HG03039 (cell line): ENCODE data around the gene DELE1.
A peak's percentile ranks its signal among the peaks of the same experiment; 100 is the strongest.
"Not testable (repeated sequence)": the region's sequence is repeated elsewhere in the genome, so short reads cannot be mapped to it uniquely, and the experiment has no call there.

Experiments
- ATAC-seq: cut with Tn5 transposase; IDR thresholded peaks from one replicate; pipeline ENCODE4 v1.9.1; 2021; ENCODE audit warnings: mild to moderate bottlenecking, moderate library complexity; ENCODE audit not compliant: unreplicated experiment

The DELE1 gene

DNA sequence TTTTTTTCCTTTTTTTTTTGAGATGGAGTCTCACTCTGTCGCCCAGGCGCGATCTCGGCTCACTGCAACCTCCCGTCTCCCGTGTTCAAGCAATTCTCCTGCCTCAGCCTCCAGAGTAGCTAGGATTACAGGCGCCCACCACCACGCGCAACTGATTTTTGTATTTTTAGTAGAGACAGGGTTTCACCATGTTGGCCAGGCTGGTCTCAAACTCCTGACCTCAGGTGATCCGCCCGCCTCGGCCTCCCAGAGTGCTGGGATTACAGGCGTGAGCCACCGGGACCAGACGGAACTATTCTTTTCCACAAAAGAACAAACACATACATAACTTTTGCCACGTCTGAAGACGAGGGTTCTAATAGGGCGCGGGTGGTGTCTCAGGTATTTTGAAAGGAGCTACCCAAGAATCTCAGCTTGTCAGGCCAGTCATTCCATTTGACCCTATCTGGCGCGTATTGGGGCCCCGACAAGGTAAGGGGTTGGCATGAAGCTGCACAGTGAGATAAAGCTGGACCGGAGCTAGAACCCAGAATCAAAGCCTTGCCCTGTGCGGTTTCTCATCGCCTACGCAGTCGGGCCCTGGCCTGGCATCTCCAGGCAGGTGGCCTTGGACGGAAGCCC is 734 bp upstream of the DELE1 start:
- not testable (repeated sequence) for ATAC-seq

DNA sequence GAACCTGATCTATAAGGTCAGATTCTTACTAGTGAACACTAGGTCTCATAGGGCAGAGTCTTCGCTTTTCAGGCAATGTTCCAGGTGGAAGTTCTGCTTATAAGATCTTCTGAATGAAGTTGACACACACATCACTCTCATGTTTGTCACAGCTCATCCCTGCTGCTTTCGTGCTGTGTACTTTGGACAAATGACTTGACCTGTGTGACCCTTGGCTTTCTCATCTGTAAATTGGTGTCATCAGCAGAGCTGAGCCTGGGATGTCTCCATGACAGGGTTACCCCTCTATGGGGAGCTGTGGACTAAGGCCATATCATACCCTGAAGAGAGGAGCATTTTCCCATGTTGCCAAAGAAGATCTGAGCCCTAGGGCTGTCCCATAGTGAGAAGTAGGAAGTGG is 2.8 kb downstream of the DELE1 start:
- ATAC-seq = no peak

DNA sequence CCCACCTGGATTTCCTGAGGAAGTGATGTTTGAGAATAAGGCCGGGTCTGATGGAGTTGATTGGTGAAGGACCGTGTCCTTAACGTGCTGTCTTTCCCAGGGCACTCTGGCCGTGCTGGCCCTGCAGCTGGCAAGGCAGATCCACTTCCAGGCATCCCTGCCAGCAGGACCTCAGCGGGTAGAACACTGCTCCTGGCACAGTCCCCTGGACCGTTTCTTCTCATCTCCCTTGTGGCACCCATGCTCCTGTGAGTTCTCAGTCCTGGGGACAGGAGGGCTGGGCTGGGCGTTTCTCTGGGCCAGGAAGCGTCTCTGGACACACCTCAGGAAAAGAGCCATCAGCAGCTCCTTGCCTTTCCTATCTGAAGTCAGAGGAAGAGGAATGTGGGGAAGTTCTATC is 4.4 kb downstream of the DELE1 start:
- no peak for ATAC-seq

DNA sequence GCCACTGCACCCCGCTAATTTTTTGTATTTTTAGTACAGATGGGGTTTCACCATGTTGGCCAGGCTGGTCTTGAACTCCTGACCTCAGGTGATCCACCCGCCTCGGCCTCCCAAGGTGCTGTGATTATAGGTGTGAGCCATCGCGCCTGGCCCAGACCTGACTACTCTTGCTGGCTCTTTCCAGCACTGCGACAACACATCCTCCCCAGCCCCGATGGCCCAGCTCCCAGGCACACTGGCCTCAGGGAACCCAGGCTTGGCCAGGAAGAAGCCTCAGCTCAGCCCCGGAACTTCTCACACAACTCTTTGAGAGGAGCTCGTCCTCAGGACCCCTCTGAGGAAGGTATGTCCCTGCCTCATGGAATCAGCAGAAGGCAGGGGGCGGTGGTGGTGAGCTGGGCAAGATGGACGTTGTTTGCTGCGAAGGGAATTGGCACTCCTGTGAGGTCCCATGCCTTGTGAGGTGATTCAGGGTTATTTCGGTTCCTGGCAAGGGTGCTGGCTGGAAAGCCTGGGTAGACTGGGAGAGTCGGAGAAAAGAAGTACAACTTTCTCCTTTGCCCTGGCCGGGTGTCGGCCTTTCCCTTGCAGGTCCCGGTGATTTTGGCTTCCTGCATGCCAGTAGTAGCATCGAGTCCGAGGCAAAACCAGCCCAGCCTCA is 5.9 kb downstream of the DELE1 start:
- no peak for ATAC-seq

DNA sequence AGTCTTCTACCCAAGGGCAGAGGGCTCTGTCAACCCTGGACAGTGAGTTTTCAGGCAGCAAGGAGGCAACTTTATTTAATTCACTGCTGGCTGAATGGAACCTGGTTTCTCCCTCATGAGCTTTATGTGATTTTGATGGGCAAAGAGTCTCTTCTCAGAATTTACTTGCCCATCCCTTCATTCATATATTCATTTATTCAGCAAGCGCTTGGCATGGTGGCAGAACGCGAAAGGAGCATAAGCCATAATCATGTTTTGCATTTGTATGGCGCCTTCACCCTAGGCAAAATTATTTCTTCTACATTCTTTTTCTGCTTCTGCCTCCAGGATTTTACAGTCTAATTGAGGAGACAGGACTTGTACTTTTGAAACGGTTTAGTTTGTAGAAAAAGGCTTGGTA is 8.0 kb downstream of the DELE1 start:
- ATAC-seq = no peak

DNA sequence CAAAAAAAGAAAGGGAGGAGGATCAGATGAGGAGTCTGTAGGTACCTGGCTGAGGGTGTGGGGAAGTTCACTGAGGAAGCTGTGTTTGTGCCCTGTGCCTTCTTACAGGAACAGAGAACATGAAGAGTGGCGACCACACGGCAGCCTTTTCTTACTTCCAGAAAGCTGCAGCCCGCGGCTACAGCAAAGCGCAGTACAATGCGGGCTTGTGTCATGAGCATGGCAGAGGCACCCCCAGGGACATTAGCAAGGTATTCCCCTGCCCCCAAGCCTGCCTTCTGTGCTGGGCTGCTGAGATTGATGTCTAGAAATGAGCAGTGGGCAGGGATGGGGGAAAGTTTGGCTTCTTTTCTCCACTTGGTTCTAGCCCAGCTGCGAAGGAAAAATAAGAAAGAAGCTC is 9.5 kb downstream of the DELE1 start:
- ATAC-seq = no peak

DNA sequence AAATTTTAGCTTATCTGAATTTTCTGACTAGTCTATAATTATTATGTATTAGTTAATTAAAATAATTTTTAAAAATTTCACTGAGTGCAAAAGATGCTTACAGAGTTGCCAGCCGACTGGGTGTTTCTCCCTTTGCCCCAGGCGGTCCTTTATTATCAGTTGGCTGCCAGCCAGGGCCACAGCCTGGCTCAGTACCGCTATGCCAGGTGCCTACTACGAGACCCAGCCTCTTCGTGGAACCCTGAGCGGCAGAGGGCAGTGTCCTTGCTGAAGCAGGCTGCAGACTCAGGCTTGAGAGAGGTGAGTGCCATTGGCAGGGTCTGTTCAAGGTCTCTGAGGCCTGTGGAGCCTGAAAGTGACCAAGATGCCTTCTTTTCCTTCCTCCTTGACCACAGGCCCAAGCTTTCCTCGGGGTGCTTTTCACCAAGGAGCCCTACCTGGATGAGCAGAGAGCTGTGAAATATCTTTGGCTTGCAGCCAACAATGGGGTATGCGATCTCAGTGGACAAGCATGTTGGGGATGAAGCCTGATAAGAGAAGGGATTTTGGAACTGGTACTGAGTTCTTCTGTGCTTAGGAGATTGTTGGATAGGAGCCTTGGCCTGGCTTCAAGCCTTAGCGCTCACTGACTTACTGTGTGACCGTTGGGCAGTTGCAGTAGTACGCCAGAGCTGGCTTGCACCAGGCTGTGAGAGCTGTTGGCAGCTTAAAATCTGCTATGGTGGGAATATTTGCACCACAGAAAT is 10.6 kb downstream of the DELE1 start:
- ATAC-seq = no peak

DNA sequence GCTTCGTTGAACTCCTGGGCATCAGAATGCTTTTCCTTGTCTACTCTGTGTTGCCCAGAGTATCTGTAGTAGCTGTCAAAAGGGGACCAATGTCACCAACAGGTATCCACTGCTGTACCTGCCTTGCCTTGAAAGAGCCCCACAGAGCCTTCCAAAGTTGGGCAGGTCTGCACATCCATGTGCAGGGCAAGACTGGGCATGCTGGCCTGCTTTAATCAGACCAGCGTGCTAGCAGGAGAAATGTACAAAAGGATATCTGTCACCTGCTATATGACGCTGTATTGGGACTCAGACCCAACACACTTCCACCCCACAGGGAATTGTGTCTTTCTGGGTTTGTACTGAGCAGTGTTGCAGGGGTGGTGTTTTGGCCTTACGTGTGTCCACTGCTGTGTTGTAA is 11.9 kb downstream of the DELE1 start:
- ATAC-seq = no peak

DNA sequence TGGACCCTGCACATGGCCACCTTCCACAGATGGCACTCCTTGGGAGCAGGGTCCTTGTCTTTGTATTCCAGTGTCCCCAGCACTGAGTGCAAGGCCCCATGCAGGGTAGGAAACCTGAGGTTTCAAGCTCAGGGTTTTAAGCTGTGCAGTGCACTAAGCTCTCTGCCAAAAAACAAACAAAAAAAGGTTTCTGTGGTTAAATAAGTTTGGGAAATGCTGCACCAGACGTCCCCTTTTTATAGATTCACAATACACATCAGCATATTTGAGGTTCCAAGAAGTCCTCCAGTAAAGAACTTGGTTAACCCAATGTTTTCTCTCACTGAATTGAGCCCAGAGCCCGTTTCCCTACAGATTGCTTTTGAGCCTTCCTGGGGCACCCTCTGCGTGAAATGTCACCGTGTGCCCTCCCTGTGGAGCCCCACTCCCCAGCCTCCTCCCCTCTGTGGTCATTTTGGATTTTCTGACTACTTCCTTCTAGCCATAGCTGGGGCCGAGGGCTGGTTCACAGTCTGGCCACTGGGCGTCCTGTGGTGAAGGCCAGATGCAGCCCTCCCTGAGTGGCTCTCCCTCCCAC is 17.1 kb downstream of the DELE1 start:
- ATAC-seq = no peak

DNA sequence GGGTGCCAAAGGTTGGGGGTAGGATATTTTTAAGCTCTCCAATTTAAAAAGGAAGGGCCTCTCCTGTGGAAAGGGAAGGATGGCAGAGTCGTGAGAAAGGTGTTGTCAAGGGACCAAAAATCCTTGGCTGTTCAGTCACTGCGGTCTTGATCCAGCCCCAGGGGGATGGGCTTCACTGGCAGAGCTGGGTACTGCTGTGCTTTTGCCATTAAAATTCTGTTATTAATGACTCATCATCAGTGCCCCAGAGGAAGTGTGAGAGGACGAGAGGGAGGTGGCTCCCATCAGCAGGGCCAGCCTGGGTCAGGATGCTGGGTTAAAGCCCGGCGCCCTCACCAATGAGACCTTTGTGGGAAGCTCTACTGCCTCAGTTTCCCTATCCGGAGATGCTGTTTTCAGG is 17.6 kb downstream of the DELE1 start:
- ATAC-seq = no peak

DNA sequence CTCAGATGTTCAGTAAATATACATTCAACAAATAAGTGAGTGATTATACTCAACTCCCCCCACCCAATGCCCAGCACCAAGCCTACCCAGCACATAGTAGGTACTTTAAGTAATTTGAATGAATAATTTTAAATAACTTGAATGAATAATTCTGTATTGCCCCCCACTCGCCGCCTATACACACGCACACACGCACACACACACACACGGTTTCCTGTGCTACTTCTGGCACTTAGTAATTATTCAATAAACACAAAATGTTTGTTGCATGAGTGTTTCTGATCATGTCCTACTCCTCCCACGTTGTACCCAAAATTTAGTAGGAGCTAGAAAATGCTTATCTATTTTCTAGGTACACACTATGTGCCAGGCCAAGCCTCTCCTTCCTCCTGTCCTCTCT is 18.1 kb downstream of the DELE1 start:
- no peak for ATAC-seq

DNA sequence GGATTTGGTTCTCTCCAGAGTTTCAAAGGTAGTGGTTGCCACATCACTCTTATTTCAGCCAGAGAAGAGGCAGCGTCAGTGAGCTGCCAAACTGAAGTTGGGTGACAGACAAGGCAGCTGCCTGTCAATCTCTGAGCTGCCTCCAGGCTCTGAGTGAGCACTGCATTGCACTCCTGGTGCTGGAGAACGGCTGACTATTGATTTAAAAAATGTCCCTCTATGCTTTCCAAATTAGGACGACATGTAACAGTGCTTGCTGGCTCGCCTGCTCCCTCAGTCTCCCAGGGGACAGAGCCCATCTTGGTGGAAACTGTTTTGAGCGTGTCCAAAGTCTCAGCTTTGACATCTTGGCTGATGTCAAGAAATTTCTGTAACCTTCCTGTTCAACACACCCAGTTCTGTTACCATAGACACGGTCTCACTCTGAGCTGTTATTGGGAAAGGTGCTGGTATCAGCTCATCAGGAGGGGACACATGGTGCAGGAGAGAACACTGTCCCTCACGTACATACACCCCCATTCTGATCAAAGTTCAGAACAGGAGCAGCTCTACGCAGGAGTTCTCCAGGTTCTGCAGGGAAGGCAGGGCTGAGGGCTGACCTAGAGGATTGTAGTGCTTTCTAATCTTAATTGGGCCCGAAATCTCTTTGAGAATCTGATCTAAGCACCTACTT is 18.6 kb downstream of the DELE1 start:
- no peak for ATAC-seq

DNA sequence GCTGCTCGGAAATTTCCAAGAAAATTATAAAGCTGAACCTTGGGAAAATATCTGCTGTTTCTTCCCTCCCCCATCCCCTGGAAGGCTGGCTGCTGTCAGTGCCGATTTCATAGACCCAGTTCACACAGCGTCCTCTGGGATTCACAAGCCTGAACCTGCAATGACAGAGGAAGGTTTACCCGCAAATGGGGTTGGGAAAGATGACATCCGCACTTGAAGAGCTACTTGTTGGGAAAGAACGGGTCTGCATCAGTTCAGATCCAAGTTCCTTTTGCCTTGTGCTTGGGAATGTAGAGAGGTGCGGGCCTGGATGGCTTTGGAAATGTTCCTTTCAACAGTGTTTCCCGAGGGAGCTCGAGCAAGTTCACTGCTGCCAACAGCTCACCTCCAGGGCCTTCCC is 20.4 kb downstream of the DELE1 start:
- no peak for ATAC-seq

DNA sequence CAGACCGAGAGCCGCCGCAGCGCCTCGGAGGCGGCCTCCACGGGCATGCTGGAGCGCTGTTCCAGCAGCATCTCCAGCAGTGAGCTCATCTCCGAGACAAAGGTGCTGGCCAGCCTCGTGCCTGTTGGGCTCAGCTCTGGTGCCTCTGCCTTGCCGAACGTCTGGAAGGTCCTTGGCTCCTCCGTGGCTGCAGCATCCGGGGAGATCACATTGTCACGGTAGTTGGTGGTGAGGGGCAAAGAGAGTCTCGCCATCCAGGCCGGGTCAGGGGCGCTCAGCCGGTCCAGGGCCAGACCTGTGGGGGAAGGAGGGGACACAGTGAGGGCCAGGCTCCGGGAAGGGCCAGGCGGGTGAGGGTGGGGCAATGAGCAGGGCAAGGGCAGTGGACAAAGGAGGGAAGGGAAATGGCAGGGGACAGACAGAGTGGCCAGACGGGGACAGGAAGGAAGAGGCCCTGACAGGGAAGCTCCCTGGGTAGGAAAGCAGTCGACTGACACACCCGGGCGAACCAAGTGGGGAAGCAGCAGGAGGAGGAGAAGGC is 21.9 kb downstream of the DELE1 start:
- ATAC-seq = no peak

DNA sequence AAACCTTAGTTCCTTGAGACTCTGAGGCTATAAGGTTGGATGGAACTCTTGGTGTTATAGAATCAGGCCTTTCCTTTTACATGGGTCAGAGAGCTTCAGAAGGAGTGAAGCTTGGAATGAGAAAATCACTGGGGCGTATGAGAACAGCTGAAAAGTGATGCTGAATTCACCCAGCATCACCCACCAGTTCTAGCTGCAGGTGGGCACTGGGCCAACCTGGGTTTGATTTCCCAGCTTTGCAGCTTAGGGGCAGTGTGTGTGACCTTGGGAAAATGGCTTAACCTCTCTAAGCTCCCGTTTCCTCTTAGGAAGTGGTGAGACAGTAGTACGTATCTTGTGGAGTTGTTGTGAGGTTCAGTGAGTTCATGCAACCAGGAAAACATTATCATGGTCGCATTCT is 23.6 kb downstream of the DELE1 start:
- ATAC-seq = no peak

DNA sequence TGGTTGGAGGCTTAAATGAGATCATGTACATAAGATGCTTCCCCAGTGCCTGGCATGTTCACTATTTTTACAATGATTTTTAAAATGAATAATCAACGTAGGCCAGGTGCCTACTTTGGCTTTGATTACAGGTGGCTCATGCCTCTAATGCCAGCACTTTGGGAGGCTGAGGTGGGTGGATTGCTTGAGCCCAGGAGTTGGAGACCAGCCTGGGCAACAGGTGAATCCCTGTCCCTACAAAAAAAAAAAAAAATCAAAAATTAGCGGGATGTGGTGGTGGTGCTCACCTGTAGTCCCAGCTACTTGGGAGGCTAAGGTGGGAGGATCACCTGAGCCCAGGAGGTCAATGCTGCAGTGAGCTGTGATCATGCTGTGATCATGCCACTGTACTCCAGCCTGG is 25.1 kb downstream of the DELE1 start:
- ATAC-seq = no peak

DNA sequence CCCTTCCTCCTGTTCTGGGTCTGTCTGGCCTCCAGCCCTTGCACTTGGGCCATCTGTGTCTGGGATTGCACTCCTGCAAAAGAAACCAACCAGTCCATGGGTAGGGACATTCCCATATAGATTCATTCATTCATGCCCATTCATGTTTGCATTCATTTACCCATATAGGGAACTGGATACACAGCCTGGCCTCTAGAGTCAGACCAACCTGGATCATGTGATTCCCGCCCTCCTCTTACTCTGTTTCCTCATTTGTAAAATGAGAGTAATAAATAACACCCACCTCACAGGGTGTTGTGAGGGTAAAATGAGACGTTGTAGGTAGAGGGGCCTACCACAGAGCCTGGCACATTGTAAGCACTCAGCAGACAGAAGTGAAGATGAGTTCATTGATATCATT is 25.8 kb downstream of the DELE1 start:
- ATAC-seq = no peak

DNA sequence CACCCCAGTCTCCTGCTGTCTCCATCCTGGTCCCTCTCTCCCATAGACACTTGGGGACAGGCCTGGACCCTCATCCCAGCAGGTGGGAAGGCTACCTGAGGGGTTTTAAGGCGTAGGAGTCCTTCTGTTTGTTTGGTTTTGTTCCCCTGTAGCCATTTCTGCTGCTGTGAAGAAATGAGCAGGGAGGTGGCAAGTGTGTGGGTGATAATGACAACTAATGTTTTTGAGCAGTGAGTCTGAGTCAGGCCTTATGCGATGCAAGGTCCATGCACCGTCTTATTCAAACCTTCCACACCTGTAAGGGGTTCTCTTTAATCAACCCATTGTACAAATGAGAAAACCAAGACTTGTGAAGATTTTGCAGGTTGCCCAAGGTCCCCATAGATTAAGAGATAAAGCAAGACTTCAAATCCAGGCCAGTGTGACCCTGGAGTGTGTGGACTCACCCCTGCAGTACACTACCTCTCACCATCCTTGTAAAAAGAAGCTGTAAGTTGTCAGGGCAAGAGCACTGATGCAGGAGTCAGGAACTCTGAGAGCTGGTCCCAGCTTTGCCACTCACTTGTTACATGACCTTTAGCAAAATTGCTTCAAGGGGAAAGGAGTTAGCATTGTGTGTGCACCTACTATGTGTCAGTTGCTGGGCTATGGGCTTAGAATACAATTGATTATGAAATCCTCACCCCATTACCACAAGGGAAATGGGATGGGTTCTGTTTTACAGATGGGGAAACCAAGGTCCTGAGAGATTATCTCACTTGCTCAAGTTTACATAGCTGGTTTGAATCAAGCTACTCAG is 26.7 kb downstream of the DELE1 start:
- ATAC-seq = no peak

DNA sequence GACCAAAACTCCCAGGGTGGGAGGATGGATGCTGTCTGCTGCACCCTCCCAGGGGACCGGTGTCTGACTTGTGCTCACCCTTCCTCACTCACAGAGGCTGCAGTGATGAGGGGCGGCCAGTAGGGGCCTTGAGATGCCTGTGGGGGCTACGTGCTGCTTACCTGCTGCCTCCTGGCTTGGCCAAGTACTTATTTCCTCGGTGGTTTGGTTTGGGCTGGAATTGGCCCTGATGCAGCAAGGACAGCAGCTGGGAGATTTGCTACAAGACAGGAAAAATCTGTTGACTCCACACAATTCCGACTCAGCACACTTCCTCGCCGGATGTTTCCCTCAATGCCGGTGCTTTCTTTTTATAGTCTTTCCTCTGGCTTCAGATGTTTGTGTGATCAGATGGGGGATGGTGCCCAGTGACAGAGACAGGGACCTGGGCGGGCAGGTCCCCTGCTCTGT is 27.7 kb downstream of the DELE1 start:
- ATAC-seq = peak; percentile 61

DNA sequence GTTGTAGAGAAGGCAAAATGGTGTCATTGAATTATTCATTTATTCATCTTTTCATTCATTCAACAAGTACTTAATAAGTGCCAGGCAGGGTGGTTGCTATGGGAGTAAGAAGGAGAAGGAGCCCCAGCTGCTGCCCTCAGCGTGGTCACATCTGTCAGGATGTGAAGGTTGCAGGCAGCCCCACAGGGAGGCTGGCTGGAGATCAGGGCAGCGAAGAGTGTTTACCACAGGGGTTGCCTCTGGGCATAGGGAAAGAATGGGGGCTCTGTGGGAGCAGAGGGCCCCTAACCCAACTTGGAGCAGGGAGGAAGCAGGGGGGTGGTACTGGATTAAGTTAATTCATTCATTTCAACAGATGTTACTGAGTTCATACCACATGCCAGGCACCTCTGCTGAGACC is 28.3 kb downstream of the DELE1 start:
- no peak for ATAC-seq
